Tibial nerve (tissue), 4 donors: ENCODE measurements around the gene KRIT1. TPM values are rescaled to one million over a fixed set of nuclear protein-coding genes. Genes with fewer than 3 reads are reported as not detected.

Source experiments
- DNase-seq, 2 donors: peaks; one replicate each; pipeline ENCODE4 v3.0.0-alpha.2; 2019; ENCODE audit warnings: low spot score in 2 of 2
- H3K27ac ChIP-seq, 4 donors: fragments of 200-600 bp; sonication (generic) in 3 of 4; one replicate each; pipeline ENCODE4 v1.5.1; 2017 to 2019; ENCODE audit warnings: mild to moderate bottlenecking in 1 of 4
- H3K27me3 ChIP-seq, 2 donors: fragments of 200-600 bp; sonication (generic) in 1 of 2; one replicate each; pipeline versions ENCODE4 v1.5.1 to v1.6.0; 2017 to 2019
- H3K36me3 ChIP-seq, 3 donors: fragments of 200-600 bp; sonication (generic); one replicate each; pipeline ENCODE4 v1.5.1; 2018 to 2019
- H3K4me1 ChIP-seq, 4 donors: fragments of 200-600 bp; sonication (generic) in 3 of 4; one replicate each; pipeline ENCODE4 v1.5.1; 2017 to 2019
- H3K4me3 ChIP-seq, 4 donors: fragments of 200-600 bp; sonication (generic) in 3 of 4; one replicate each; pipeline ENCODE4 v1.5.1; 2017 to 2019; ENCODE audit warnings: mild to moderate bottlenecking in 1 of 4, moderate library complexity in 1 of 4
- H3K9me3 ChIP-seq, 4 donors: fragments of 200-600 bp; sonication (generic) in 3 of 4; one replicate each; pipeline ENCODE4 v1.5.1; 2017 to 2019
- CTCF ChIP-seq, 5 experiments: fragments of 200-600 bp in 3 of 5; fragments of 450-650 bp in 2 of 5; sonication (generic) in 3 of 5; IDR thresholded peaks; one replicate each; pipeline ENCODE4 v1.5.1; 2016 to 2019; ENCODE audit warnings: antibody characterized with exemption in 5 of 5, mild to moderate bottlenecking in 3 of 5, moderate library complexity in 2 of 5
- EP300 ChIP-seq, 2 donors: sonication (generic); formaldehyde crosslinking; IDR thresholded peaks; one replicate each; pipeline ENCODE4 v1.6.1; 2017; ENCODE audit warnings: antibody characterized with exemption in 2 of 2, mild to moderate bottlenecking in 1 of 2
- POLR2A ChIP-seq, 2 donors: fragments of 450-650 bp; IDR thresholded peaks; one replicate each; pipeline ENCODE4 v1.6.1; 2017; ENCODE audit warnings: antibody characterized with exemption in 2 of 2, mild to moderate bottlenecking in 2 of 2, moderate library complexity in 2 of 2
- WGBS, 2 donors: methylation state at CpG; one replicate each; pipeline ENCODE4 v1.1.5; 2018; 5-methylcytosine and 5-hydroxymethylcytosine counted together
- total RNA-seq, 4 donors: library from RNA; depleted of rRNA; stranded (reverse); fragments of >200 nt; gene quantifications; one replicate each; pipeline ENCODE4 v1.1.0, GENCODE V29; 2016

The KRIT1 gene
- total RNA-seq, 4 donors from 2014 or later: 64.2 to 148 (median 74.5) TPM

DNA sequence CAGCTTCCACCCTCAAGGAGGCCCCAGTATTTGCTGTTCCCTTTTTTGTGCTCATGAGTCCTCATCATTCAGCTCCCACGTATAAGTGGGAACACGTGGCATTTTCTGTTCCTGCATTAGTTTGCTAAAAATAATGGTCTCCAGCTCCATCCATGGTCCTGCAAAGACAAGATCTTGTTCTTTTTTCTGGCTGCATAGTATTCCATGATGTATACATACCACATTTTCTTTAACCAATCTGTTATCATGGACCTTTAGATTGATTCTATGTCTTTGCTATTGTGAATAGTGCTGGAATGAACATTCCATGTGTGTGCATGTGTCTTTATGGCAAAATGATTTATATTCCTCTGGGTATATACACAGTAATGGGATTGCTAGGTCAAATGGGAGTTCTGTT lies 17.0 kb downstream of the KRIT1 start:
- no peak for DNase-seq
- no peaks in the 10 kb centered on the region for H3K27me3 ChIP-seq
- TF ChIP-seq EP300 (IDR thresholded peaks at IDR 0.05) (no peak), POLR2A (IDR thresholded peaks at IDR 0.05) (no peak), CTCF (IDR thresholded peaks at IDR 0.05) (no peak)
- H3K4me3 ChIP-seq: no peak overlapping the region
- whole genome bisulfite sequencing, 2 donors: 92 to 98% methylated on average over 2 of the region's 2 CpGs
- peaks cover 0 to 93% (median 0%) of the 10 kb centered on the region in 3 donors for H3K36me3 ChIP-seq
- H3K4me1 ChIP-seq: no peaks in the 10 kb centered on the region
- H3K27ac ChIP-seq: no peak overlapping the region
- no peaks in the 10 kb centered on the region for H3K9me3 ChIP-seq

GRCh38 chr7:92228100-92228499 lies 17.6 kb downstream of the KRIT1 start:
- Histone ChIP-seq H3K27ac (no peak overlapping the region), H3K4me3 (no peak overlapping the region), H3K36me3 (peaks cover 4 to 92% (median 4%) of the 10 kb centered on the region in 3 donors), H3K9me3 (no peaks in the 10 kb centered on the region), H3K27me3 (no peaks in the 10 kb centered on the region), H3K4me1 (no peaks in the 10 kb centered on the region)
- 98 to 100% methylated on average over 2 of the region's 2 CpGs for WGBS, 2 donors
- no peak for TF ChIP-seq POLR2A (IDR thresholded peaks at IDR 0.05)
- TF ChIP-seq EP300 (IDR thresholded peaks at IDR 0.05): no peak
- no peak for TF ChIP-seq CTCF (IDR thresholded peaks at IDR 0.05)
- no peak for DNase-seq

DNA sequence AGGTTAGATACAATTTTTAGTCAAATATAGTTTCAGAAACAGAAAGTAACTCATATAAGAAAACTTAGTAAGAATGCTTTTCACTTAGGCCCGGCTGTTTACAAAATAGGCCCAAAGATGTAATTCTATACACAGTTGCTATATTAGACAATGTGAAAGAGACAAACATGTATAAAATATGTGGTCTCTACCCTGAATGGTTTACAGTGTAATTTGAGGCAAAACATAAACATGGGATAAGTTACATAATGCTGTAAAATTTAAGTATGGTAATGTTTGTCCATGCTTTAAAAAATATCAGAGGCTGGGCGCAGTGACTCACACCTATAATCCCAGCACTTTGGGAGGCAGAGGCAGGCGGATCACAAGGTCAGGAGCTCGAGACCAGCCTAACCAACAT lies 18.7 kb downstream of the KRIT1 start:
- no peak for DNase-seq
- Histone ChIP-seq H3K4me1 (no peaks in the 10 kb centered on the region), H3K4me3 (no peak overlapping the region), H3K27me3 (no peaks in the 10 kb centered on the region), H3K36me3 (peaks cover 4 to 91% (median 4%) of the 10 kb centered on the region in 3 donors), H3K9me3 (no peaks in the 10 kb centered on the region), H3K27ac (no peak overlapping the region)
- WGBS, 2 donors: 92 to 97% methylated on average over 4 of the region's 4 CpGs
- TF ChIP-seq CTCF (IDR thresholded peaks at IDR 0.05): no peak
- no peak for TF ChIP-seq EP300 (IDR thresholded peaks at IDR 0.05)
- TF ChIP-seq POLR2A (IDR thresholded peaks at IDR 0.05): no peak

DNA sequence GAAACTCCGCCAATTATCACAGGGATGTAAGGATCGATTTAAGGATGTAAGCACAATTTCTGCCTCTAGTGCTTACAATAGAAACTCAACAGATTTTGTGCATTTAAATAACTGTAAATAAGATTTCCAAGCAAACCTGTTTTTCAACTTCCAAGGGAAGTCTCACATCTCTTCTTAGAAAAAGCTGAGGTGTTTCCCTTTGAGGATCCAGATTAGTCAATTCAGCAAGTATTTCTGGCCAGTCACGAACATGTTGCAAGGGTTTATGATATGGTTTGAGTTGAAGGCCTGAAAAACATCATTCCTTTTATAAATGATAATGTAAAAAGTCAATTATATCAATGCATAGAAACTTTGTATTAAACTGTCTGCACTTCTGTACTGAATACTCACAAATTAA lies 23.9 kb downstream of the KRIT1 start:
- no peak overlapping the region for H3K27ac ChIP-seq
- no peak for DNase-seq
- peaks cover 12 to 95% (median 13%) of the 10 kb centered on the region in 3 donors for H3K36me3 ChIP-seq
- H3K27me3 ChIP-seq: no peaks in the 10 kb centered on the region
- WGBS, 2 donors: 94 to 97% methylated on average over 3 of the region's 3 CpGs
- no peak overlapping the region for H3K4me3 ChIP-seq
- H3K4me1 ChIP-seq: no peaks in the 10 kb centered on the region
- no peak for TF ChIP-seq CTCF (IDR thresholded peaks at IDR 0.05)
- no peak for TF ChIP-seq POLR2A (IDR thresholded peaks at IDR 0.05)
- no peak for TF ChIP-seq EP300 (IDR thresholded peaks at IDR 0.05)
- no peaks in the 10 kb centered on the region for H3K9me3 ChIP-seq

DNA sequence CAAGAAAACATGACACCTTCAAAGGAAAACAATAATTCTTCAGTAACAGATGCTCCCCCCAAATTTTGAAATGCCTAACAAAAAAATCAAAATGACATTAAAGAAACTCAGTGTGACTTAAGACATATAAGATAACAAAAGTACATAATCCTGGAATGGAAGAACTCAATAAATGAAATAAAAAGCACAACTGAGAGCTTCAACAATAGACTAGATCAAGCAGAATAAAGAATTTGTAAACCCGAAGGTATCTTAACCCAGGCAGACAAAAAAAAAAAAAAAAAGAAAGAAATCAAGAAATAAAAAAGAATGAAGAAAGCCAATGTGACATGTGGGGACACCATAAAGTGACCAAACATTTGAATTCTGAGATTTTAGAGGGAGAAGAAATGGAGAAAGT lies 39.0 kb downstream of the KRIT1 start:
- WGBS, 2 donors: 92 to 100% methylated on average over 1 of the region's 1 CpG
- Histone ChIP-seq H3K27ac (no peak overlapping the region), H3K27me3 (no peaks in the 10 kb centered on the region), H3K4me1 (no peaks in the 10 kb centered on the region), H3K9me3 (peaks cover 0 to 23% (median 2%) of the 10 kb centered on the region in 4 donors), H3K36me3 (peaks cover 0 to 100% (median 13%) of the 10 kb centered on the region in 3 donors), H3K4me3 (no peak overlapping the region)
- DNase-seq: no peak
- TF ChIP-seq CTCF (IDR thresholded peaks at IDR 0.05): no peak
- no peak for TF ChIP-seq POLR2A (IDR thresholded peaks at IDR 0.05)
- TF ChIP-seq EP300 (IDR thresholded peaks at IDR 0.05): no peak
